Measurements from ENCODE around the gene DNAH14.

- no peak for TF ChIP-seq CTCF (IDR thresholded peaks at IDR 0.05)
- TF ChIP-seq EP300 (IDR thresholded peaks at IDR 0.05; ENCODE audit: low read depth), result no peak
Observed at GRCh38 chr1:224884361-224884801, 45.1 kb upstream of the DNAH14 start.
